Mucosa of stomach (tissue), 1 donor: ENCODE results near the gene GCA.

Experiments
- H3K27me3 ChIP-seq: one replicate; pipeline ENCODE4 v1.7.0; 2013; ENCODE audit warnings: mild to moderate bottlenecking, low read length; ENCODE audit not compliant: control insufficient read depth, insufficient read depth
- H3K36me3 ChIP-seq: one replicate; pipeline ENCODE4 v1.7.0; 2013; ENCODE audit warnings: low read length; ENCODE audit not compliant: control insufficient read depth, insufficient read depth
- H3K4me1 ChIP-seq: one replicate; pipeline ENCODE4 v1.7.0; 2013; ENCODE audit warnings: mild to moderate bottlenecking, low read length; ENCODE audit not compliant: control insufficient read depth, insufficient read depth
- H3K4me3 ChIP-seq: one replicate; pipeline ENCODE4 v1.7.0; 2013; ENCODE audit warnings: low read length
- H3K9ac ChIP-seq: one replicate; pipeline ENCODE4 v1.7.0; 2013; ENCODE audit warnings: mild to moderate bottlenecking, low read length, moderate library complexity
- H3K9me3 ChIP-seq: one replicate; pipeline ENCODE4 v1.7.0; 2013; ENCODE audit warnings: mild to moderate bottlenecking, low read length, moderate library complexity; ENCODE audit not compliant: control insufficient read depth
- donor health status: Pancreatic carcinoma.

GCA gene

DNA sequence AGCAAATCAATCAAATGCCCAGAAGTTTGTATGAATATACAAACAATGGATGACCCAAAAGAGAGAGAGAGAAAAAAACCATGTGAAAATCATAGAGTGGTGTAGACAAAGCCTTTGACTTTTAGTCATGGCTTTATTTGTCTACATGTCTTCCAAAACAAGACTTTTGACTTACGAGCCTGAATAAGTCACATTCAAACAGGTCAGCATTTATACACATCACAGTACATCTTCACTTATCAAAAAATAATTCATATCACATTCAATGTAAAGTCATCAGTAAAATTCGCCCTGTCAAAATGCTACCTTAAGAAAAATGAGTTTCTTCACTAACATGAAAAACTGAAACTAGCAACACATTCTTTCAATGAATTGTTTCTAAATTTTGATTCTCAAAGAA lies 27.3 kb upstream of the GCA start:
- Histone ChIP-seq H3K9ac (no peak overlapping the region), H3K4me1 (peaks cover 16% of the 10 kb centered on the region), H3K4me3 (no peak overlapping the region), H3K27me3 (no peaks in the 10 kb centered on the region), H3K36me3 (no peaks in the 10 kb centered on the region), H3K9me3 (no peaks in the 10 kb centered on the region)

DNA sequence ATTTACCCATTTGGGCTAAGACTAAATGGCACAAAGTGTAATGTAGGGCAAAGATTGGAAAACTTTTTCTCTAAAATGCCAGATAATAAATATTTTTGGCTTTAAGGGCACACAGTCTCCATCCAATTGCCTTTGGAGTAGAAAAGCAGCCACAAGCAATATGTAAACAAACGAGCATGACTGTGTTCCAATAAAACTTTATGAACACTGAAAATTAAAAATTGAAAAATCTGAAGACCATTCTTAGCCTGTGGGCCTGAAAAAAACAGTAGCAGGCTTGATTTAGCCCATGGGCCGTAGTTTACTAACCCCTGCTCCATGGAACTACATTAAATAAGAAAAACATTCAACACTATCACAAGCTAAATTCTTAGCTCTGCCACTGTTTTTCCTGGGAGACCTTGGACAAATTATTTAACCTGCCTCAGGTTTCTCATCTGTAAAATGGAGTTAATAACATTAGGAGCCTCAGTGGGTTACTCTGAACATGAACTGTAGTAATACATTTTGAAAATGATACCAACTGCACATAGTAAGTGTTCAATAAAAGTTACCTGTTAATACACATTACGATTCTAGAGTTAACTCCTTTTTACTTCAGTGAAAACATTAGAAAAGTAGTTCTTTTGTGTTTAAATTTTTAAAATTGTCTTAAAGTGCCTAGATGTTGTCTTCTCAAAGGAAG lies 26.7 kb upstream of the GCA start:
- no peaks in the 10 kb centered on the region for H3K36me3 ChIP-seq
- no peaks in the 10 kb centered on the region for H3K27me3 ChIP-seq
- H3K4me1 ChIP-seq: peaks cover 16% of the 10 kb centered on the region
- H3K9me3 ChIP-seq: no peaks in the 10 kb centered on the region
- peak overlapping the region; percentile 81 for H3K9ac ChIP-seq
- H3K4me3 ChIP-seq: peak overlapping the region; percentile 96

DNA sequence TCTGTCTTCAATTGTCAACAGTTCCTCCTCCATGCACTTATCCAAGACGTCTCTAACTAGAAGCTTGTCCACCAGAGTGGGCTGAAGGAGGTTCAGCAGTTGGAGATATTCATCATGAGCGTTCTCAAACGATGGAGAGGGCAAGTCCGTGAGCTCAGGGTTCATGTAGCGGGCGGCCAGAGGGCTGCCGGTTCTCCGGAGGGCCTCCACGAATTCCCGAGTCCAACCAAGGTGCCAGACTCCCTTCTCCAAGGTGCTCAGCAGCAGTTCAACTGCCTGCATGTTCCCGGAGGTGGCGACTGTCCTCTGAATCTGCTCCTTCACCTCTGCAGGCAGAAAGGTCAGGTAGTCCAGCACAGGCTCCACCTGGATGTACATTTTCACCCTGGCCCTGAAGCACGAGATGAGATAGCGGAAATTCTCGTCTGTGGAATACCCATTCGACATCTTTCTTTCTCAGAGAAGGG lies 26.0 kb upstream of the GCA start:
- Histone ChIP-seq H3K9ac (peak overlapping the region; percentile 81), H3K4me1 (peaks cover 16% of the 10 kb centered on the region), H3K27me3 (no peaks in the 10 kb centered on the region), H3K9me3 (no peaks in the 10 kb centered on the region), H3K4me3 (peak overlapping the region; percentile 96), H3K36me3 (no peaks in the 10 kb centered on the region)

DNA sequence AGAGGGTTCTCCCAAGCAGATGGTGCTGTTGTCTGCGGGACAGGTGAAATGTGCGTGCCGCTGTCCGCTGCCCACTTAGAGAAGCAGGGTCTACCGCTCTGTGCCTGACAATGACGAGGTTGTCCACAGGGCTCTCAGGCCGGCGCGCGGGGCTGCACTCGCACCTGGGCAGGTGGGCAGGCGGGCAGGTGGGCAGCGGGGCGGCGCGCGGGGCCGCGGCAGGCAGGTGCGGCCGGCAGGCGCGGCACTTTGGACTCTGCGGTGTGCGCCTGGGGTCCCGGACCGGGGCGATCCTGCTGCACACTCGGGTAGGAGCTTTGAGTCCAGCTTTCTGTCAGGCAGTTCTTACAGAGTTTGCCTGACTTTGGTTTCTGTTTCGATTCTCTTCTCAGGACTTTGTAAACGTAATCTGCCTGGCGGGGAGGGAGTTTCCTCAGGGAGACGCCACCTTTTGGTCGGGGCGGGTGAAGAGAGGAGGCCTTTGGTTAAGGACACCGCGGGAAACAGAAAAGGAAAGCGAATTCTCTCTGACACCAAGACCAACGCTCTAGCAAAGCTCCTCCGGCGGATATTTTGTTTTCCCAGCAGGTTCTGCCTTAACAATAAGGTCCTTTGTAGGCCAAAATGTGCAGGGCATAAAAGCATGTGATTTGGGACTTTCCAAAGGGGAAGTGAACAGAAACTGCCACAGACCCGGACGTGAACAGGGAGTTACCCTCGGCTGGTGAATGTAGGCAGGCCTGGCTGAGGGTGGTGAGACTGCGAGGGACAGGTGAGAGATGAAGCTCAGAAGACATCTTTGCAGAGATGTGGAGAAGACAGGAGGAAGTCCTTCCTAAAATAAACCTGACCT lies 25.4 kb upstream of the GCA start, which contains the start of gene IFIH1:
TSS of gene IFIH1 (minus strand) at position 357 of the 853 bp plus-strand sequence. CDS start 377 bp downstream, outside the sequence.
- no peaks in the 10 kb centered on the region for H3K36me3 ChIP-seq
- peak within 1 kb of the TSS; percentile 96 for H3K4me3 ChIP-seq
- peaks cover 16% of the 10 kb centered on the region for H3K4me1 ChIP-seq
- H3K9ac ChIP-seq: peak within 1 kb of the TSS; percentile 81
- H3K27me3 ChIP-seq: no peaks in the 10 kb centered on the region
- H3K9me3 ChIP-seq: no peaks in the 10 kb centered on the region

DNA sequence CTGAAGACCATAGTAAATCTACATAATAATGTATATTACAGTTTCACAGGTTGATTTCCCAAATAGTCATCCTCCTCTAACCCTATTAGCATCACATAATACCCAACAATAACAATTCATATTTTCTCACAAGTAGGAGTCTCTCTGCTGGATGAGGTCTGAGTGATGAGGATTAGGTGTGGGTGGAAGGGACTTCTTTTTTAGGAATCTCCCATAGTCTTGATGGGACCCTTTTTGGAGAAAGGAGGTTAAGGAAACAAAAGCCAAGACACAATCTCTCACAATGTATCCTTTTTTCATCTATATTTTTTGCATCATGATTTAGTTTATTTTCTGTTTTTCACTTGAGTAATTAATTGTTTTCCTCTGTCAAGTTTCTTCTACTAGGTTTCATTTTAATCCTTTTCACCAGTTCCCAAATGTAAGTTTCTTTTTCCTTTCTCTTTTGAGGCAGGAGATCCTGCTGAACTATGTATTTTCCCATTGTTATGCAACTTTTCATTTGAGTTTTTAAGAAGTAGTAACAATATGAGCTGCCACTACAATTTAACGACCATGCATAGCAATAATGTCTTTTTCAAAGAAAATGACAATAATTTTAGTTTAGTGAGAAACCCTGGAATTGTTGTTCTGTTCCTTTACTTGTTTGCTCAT lies 22.9 kb upstream of the GCA start:
- Histone ChIP-seq H3K4me3 (no peak overlapping the region), H3K9ac (no peak overlapping the region), H3K36me3 (no peaks in the 10 kb centered on the region), H3K27me3 (no peaks in the 10 kb centered on the region), H3K4me1 (peaks cover 19% of the 10 kb centered on the region), H3K9me3 (no peaks in the 10 kb centered on the region)

DNA sequence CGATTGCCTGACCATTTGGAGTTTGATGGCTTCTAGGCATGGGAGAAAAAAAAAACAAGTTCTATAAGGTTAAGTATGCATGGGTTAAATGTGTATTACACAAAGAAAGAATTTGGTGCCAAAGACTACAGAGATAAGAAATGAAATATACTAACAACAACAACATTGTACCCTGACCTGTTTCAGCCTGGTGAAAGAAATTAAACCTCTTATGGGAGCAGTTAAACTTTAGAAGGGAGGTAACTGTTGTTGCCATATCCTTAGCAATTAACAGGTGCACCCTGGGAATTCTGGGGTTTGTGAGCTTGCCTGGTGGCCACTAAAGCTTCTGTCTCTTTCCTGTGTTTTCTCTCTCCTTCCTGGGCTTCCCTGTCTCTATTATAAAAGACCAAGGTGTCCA lies 19.0 kb upstream of the GCA start:
- Histone ChIP-seq H3K27me3 (no peaks in the 10 kb centered on the region), H3K9ac (no peak overlapping the region), H3K9me3 (no peaks in the 10 kb centered on the region), H3K36me3 (no peaks in the 10 kb centered on the region), H3K4me1 (peaks cover 6% of the 10 kb centered on the region), H3K4me3 (no peak overlapping the region)

DNA sequence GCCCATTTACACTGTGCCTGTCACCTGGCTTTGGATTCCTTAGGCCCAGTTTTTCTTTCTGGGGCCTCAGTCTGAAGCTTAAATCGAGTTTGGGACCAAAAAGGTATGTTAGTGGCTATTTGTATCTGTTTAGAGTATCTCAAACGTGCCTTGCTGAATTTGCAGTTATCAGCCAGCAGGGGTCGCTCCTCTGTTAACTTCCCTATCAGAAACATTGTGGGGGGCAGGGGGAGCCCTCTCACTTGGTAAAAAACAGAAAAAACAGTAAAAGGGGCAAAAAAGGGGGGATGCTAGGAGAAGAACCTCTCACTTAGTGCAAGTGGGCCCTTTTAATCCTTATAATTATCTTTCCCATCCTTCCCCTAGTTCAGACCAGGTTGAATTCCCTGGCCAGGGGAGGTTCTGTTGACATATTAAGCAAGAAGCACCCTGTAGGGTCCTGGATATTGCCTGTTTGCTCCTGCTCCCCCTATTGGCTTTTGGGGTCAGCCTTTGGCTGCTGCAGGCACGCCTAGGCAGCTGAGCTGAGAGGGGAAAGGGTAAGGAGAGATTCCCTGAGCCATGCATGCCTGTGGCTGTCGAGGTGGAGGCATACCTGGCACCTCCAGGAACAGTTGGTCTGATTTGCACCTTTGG lies 16.7 kb upstream of the GCA start:
- no peak overlapping the region for H3K9ac ChIP-seq
- no peaks in the 10 kb centered on the region for H3K9me3 ChIP-seq
- no peaks in the 10 kb centered on the region for H3K27me3 ChIP-seq
- no peak overlapping the region for H3K4me3 ChIP-seq
- peaks cover 6% of the 10 kb centered on the region for H3K4me1 ChIP-seq
- H3K36me3 ChIP-seq: no peaks in the 10 kb centered on the region

DNA sequence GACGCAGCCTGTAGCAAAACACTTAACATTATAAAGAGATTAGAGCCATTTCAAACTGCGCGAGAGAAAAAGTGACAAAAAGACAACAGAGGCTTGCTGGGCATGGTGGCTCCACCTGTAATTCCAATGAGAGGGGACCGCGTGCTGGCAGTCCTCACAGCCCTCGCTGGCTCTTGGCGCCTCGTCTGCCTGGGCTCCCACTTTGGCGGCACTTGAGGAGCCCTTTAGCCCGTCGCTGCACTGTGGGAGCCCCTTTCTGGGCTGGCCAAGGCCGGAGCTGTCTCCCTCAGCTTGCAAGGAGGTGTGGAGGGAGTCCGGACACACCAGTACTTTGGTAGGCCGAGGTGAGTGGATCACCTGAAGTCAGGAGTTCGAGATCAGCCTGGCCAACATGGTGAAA lies 16.1 kb upstream of the GCA start:
- H3K4me1 ChIP-seq: peaks cover 6% of the 10 kb centered on the region
- H3K36me3 ChIP-seq: no peaks in the 10 kb centered on the region
- no peak overlapping the region for H3K9ac ChIP-seq
- H3K27me3 ChIP-seq: no peaks in the 10 kb centered on the region
- no peak overlapping the region for H3K4me3 ChIP-seq
- no peaks in the 10 kb centered on the region for H3K9me3 ChIP-seq

DNA sequence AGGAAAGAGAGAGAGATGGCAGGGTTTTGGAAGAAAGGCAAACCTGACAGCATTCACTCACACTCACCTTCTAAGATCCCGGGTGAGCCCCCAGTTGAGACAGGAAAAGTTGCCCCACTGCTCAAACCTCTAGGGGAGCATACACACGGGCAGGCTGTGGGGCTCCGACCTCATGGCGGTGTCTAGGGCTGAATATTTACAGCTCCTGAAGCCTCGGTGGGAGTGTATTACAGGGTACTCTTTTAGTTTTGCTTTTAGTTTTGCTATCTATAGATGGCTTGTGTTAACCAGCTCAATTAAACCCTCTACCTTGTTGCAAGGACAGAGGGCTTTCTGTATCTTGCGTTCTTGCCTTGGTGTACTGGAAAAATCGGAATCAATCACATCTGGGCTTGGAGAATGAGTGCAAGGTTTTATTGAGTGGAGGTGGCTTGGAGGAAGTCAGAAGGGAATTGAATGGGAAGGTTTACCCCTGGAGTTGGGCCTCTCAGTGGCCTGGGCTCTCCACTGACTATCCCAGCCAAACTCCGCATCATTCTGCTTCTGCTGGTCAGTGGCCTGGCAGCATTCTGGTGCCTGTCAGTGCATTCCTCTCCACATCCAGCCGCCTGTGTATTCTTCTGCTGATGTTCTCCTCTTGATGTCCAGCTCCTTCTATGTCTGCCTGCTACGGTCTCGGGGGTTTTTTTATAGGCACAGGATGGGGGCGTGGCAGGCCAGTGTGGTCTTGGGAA lies 15.3 kb upstream of the GCA start:
- no peak overlapping the region for H3K4me3 ChIP-seq
- H3K4me1 ChIP-seq: peaks cover 6% of the 10 kb centered on the region
- H3K9me3 ChIP-seq: no peaks in the 10 kb centered on the region
- H3K27me3 ChIP-seq: no peaks in the 10 kb centered on the region
- no peak overlapping the region for H3K9ac ChIP-seq
- H3K36me3 ChIP-seq: no peaks in the 10 kb centered on the region

DNA sequence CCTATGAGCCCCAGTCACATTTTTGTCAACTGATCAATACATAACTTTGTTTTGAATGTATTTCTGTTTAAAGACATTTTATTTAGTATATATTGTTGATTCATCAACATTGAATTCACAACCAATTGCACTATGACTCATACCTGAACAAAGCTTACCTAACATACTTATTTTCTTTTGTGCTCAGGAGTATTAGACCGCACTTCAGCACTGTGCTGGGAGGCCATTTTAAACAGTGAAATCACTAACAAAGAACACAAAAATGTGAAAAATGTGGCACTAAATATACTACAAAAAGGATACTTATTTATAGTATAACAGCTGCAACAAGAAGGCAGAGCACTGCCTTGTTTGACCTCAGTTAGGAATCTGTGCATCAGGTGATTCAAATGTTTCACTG lies 13.1 kb upstream of the GCA start:
- H3K27me3 ChIP-seq: no peaks in the 10 kb centered on the region
- H3K9me3 ChIP-seq: no peaks in the 10 kb centered on the region

DNA sequence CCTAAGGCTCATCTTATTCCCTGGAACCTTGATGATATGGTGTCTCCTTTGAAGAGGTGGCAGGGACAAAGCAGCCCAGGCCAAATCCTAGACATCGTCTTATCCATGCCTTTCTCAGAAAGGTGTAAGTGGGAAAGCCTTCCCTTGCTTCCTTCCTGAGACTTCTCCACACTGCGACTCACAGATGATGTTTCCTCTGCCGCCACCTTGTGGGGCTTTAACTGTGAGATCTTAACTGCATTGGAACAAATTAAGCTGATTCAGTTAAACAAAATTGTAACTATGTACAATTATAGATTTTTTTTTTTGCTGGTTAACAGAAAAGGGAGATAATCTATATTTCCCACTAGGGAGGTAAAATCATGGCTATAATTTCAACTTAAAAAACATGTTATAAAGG lies 10.0 kb upstream of the GCA start:
- Histone ChIP-seq H3K4me1 (no peaks in the 10 kb centered on the region), H3K4me3 (no peak overlapping the region), H3K36me3 (no peaks in the 10 kb centered on the region), H3K27me3 (no peaks in the 10 kb centered on the region), H3K9ac (no peak overlapping the region), H3K9me3 (no peaks in the 10 kb centered on the region)

More for the DNA sequence above, 13.1 kb upstream of the GCA start:
- Histone ChIP-seq H3K9ac (no peak overlapping the region), H3K36me3 (no peaks in the 10 kb centered on the region), H3K4me3 (no peak overlapping the region), H3K4me1 (no peaks in the 10 kb centered on the region)
